Subcutaneous adipose tissue (tissue), 4 donors: ENCODE data around the gene EID1. TPM values are rescaled to one million over a fixed set of nuclear protein-coding genes. Genes with fewer than 3 reads are reported as not detected.

Source experiments
- CTCF ChIP-seq: fragments of 450-650 bp; IDR thresholded peaks from one replicate; pipeline ENCODE4 v1.5.1; 2016; ENCODE audit warnings: low read depth, mild to moderate bottlenecking, control low read depth, antibody characterized with exemption, moderate library complexity
- total RNA-seq, 4 donors: library from RNA; depleted of rRNA; stranded (reverse); fragments of >200 nt; gene quantifications; one replicate each; pipeline ENCODE4 v1.1.0, GENCODE V29; 2016

EID1 gene
- total RNA-seq, 4 donors from 2014 or later = 140 to 200 (median 154) TPM

GRCh38 chr15:48871542-48871941, 6.4 kb upstream of the EID1 start:
- TF ChIP-seq CTCF = no peak

DNA sequence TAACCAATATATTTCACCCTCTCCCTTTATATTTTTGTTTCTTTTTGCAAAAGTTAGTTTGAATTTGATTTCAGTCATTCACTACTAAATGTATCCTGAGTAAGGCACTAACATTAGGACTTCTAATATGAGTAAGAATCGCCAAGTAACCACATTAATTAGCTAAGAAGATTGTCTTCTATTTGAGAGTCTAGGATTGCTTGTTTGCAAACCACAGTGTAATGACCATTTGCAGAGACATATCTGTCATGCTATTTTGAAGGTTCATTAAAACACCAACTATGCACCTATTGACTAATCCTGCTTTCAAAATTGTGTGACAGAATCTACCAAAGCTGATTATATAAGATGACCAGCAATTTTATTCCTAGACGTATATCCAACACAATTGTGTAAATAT, 5.3 kb upstream of the EID1 start:
- TF ChIP-seq CTCF = no peak

GRCh38 chr15:48875241-48875960, 2.5 kb upstream of the EID1 start:
- no peak for TF ChIP-seq CTCF

- TF ChIP-seq CTCF = no peak
Measured at GRCh38 chr15:48876057-48876456, 1.9 kb upstream of the EID1 start.

- TF ChIP-seq CTCF = no peak
Measured at GRCh38 chr15:48880070-48880634, 2.2 kb downstream of the EID1 start.

DNA sequence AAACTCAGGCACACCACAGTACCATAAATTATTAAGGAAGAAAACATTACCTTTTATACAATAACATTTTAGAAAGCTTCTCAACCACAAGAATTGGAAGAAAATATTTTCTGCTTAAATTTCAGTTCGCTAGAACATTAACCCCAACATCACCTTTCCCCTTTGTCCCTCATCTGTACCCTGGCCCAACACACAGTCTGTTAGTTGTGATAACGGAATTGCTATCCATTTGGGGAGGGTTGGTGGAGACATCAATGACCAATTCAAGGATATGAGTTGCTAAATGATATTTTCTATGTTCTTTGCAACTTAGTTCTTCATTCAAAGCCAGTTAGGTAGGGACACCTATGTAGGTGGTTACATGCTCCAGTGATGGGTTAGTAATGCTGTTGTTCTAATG, 5.8 kb downstream of the EID1 start:
- TF ChIP-seq CTCF = no peak

- no peak for TF ChIP-seq CTCF
Measured at GRCh38 chr15:48887144-48887543, 9.2 kb downstream of the EID1 start.
